ENCODE data around the gene DOCK7. TPM values are rescaled to one million over a fixed set of nuclear protein-coding genes. Genes with fewer than 3 reads are reported as not detected.
"Not testable (repeated sequence)": the region's sequence is repeated elsewhere in the genome, so short reads cannot be mapped to it uniquely, and the experiment has no call there.

Gene DOCK7
- polyA plus RNA-seq, 1 experiment, result 79.6 TPM

DNA sequence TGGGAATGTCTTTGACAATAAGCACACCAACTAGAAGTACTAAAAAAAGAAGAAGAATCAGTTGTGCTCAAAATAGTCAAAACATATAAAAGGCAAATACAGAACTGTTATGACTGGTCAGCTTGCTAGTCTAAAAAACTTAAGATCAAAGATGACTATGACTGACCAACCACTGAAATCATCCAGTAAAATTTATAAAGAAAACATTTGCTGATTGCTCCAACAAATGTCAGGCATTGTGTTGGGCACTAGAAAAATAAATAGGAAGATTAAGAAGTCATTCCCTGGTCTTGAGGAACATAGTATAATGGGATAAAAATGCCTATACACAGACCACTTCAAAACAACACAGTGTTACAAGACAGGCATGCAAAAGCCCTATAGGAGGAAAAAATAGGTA, 100.2 kb downstream of the DOCK7 start:
- CTCF ChIA-PET, result no interaction called here
- TF ChIP-seq, protein P1, sequence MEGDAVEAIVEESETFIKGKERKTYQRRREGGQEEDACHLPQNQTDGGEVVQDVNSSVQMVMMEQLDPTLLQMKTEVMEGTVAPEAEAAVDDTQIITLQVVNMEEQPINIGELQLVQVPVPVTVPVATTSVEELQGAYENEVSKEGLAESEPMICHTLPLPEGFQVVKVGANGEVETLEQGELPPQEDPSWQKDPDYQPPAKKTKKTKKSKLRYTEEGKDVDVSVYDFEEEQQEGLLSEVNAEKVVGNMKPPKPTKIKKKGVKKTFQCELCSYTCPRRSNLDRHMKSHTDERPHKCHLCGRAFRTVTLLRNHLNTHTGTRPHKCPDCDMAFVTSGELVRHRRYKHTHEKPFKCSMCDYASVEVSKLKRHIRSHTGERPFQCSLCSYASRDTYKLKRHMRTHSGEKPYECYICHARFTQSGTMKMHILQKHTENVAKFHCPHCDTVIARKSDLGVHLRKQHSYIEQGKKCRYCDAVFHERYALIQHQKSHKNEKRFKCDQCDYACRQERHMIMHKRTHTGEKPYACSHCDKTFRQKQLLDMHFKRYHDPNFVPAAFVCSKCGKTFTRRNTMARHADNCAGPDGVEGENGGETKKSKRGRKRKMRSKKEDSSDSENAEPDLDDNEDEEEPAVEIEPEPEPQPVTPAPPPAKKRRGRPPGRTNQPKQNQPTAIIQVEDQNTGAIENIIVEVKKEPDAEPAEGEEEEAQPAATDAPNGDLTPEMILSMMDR (IDR thresholded peaks at IDR 0.05; ENCODE audit: low read depth, low read length), result no peak

DNA sequence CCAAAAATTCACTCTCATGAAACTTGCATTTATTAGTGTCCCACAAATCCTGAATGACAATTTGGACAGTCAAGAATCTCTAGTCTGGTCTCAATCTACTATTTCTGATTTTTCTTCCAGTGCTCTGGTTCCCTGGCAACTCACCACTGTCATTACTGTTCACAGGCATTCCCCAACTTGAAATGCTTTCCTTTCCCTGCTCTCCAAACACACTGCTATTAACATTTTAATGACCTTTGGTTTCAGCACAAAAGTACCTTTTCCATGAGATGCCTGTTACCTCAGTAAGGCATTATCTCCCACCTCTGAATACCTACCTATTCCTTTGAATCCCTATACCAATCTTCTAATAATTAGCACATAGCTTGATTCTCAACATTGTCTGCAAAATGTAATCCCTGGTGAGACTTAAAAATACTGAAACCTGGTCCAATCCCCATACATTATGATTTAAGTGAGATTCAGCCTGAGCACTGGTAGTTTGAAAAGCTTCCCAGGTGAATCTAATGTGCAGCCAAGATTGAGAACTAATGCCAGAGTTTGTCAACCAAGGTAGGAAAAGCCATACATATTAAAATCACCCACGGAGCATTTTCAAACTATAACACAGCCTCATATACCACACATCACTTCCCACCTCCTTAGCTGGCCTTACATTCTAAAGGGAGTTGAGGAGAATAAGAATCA, 102.6 kb downstream of the DOCK7 start:
- no peak for DNase-seq (ENCODE audit: low read depth, low spot score)
- Histone ChIP-seq H3K27me3 (ENCODE audit: control insufficient read depth, insufficient read depth, low read length) (no peaks in the 10 kb centered on the region), H3K9me3 (ENCODE audit: control insufficient read depth, insufficient read depth, low read length) (no peaks in the 10 kb centered on the region), H3K4me3 (ENCODE audit: low read depth, low read length) (no peak overlapping the region), H3K27ac (ENCODE audit: low read depth, low read length) (no peak overlapping the region)
- POLR2A ChIA-PET, result no interaction called here
- TF ChIP-seq, protein P1 (IDR thresholded peaks at IDR 0.05; ENCODE audit: low read depth, low read length), result no peak
- CTCF ChIA-PET, result no interaction called here

More for the DNA sequence above, 100.2 kb downstream of the DOCK7 start:
- Histone ChIP-seq H3K27ac (ENCODE audit: low read depth, low read length) (no peak overlapping the region), H3K9me3 (ENCODE audit: control insufficient read depth, insufficient read depth, low read length) (no peaks in the 10 kb centered on the region), H3K4me3 (ENCODE audit: low read depth, low read length) (no peak overlapping the region), H3K27me3 (ENCODE audit: control insufficient read depth, insufficient read depth, low read length) (no peaks in the 10 kb centered on the region)
- POLR2A ChIA-PET, result no interaction called here
- DNase-seq (ENCODE audit: low read depth, low spot score), result peak; percentile 0

DNA sequence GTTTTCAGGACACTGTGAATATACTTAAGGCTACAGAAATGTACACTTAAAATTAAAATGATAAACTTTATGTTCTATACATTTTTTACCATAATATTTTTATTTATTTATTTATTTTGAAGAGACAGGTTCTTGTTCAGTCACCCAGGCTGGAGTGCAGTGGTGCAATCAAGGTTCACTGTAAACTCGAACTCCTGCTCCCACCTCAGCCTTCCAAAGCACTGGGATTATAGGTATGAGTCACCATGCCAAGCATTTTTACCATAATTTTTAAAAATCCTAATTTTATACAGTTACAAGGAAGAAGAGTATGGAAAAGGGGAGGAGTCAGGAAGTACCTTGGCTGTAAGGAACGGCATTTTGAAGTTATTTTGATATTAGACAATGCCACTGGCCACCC, 114.5 kb downstream of the DOCK7 start:
- DNase-seq (ENCODE audit: low read depth, low spot score), result no peak
- Histone ChIP-seq H3K27ac (ENCODE audit: low read depth, low read length) (no peak overlapping the region), H3K4me3 (ENCODE audit: low read depth, low read length) (no peak overlapping the region), H3K9me3 (ENCODE audit: control insufficient read depth, insufficient read depth, low read length) (no peaks in the 10 kb centered on the region), H3K27me3 (ENCODE audit: control insufficient read depth, insufficient read depth, low read length) (no peaks in the 10 kb centered on the region)
- TF ChIP-seq, protein P1 (IDR thresholded peaks at IDR 0.05; ENCODE audit: low read depth, low read length), result no peak
- ChIA-PET CTCF (no interaction called here), POLR2A (no interaction called here)

DNA sequence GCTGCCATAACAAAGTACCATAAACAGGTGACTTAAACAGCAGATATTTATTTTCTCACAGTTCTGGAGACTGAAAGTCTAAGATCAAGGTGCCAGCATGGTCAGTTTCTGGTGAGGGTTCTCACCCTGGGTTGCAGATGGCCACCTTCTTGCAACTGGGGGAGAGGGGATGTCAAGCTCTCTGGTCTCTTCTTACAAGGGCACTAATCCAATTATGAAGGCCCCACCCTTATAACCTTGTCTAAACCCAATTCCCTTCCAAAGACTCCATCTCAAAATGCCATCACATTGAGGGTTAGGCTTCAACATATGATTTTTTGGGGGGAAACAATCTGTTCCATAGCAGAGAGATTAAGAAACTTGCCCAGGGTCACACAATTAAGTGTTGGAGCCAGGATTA, 115.7 kb downstream of the DOCK7 start:
- TF ChIP-seq, protein P1 (IDR thresholded peaks at IDR 0.05; ENCODE audit: low read depth, low read length), result no peak
- POLR2A ChIA-PET, result no interaction called here
- CTCF ChIA-PET, result no interaction called here
- Histone ChIP-seq H3K27ac (ENCODE audit: low read depth, low read length) (no peak overlapping the region), H3K27me3 (ENCODE audit: control insufficient read depth, insufficient read depth, low read length) (no peaks in the 10 kb centered on the region), H3K9me3 (ENCODE audit: control insufficient read depth, insufficient read depth, low read length) (no peaks in the 10 kb centered on the region), H3K4me3 (ENCODE audit: low read depth, low read length) (no peak overlapping the region)
- DNase-seq (ENCODE audit: low read depth, low spot score), result no peak

DNA sequence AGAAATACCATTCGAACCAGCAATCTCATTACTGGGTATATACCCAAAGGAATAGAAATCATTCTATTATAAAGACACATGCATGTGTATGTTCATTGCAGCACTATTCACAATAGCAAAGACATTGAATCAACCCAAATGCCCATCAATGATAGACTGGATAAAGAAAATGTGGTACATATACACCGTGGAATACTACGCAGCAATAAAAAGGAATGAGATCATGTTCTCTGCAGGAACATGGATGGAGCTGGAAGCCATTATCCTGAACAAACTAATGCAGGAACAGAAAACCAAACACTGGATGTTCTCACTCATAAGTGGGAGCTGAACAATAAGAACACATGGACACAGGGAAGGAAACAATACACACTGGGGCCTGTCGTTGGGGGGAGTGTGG, 116.7 kb downstream of the DOCK7 start:
- H3K9me3 ChIP-seq (ENCODE audit: control insufficient read depth, insufficient read depth, low read length); H3K27me3 ChIP-seq (ENCODE audit: control insufficient read depth, insufficient read depth, low read length); POLR2A ChIA-PET; H3K27ac ChIP-seq (ENCODE audit: low read depth, low read length); CTCF ChIA-PET; H3K4me3 ChIP-seq (ENCODE audit: low read depth, low read length); DNase-seq (ENCODE audit: low read depth, low spot score): not testable (repeated sequence)

DNA sequence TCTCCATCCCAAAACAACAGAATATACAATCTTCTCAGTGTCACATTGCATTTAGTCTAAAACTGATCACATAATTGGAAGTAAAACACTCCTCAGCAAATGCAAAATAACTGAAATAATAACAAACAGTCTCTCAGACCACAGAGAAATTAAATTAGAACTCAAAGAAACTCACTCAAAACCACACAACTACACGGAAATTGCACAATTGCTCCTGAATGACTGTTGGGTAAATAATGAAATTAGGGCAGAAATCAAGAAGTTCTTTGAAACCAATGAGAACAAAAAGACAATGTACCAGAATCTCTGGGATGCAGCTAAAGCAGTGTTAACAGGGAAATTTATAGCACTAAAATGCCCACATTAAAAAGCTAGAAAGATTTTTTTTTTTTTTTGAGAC, 120.3 kb downstream of the DOCK7 start:
- POLR2A ChIA-PET, result not testable (repeated sequence)
- CTCF ChIA-PET, result interaction anchor here (1.0 kb wide), 1 partner anchor 44 kb away, joined by 3 read pairs; no protein-coding TSS in a partner anchor

DNA sequence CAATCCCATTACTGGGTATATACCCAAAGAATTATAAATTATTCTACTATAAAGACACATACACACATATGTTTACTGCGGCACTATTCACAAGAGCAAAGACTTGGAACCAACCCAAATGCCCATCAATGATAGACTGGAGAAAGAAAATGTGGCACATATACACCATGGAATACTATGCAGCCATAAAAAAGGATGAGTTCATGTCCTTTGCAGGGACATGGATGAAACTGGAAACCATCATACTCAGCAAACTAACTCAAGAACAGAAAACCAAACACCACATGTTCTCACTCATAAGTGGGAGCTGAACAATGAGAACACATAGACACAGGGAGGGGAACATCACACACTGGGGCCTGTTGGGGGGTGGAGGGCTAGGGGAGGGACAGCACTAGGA, 121.0 kb downstream of the DOCK7 start:
- DNase-seq (ENCODE audit: low read depth, low spot score); H3K4me3 ChIP-seq (ENCODE audit: low read depth, low read length); H3K9me3 ChIP-seq (ENCODE audit: control insufficient read depth, insufficient read depth, low read length); H3K27me3 ChIP-seq (ENCODE audit: control insufficient read depth, insufficient read depth, low read length); H3K27ac ChIP-seq (ENCODE audit: low read depth, low read length); POLR2A ChIA-PET: not testable (repeated sequence)
- CTCF ChIA-PET, result interaction anchor here (0.5 kb wide), 1 partner anchor 77 kb away, joined by 5 read pairs; no protein-coding TSS in a partner anchor

More for the DNA sequence above, 120.3 kb downstream of the DOCK7 start:
- H3K27ac ChIP-seq (ENCODE audit: low read depth, low read length); DNase-seq (ENCODE audit: low read depth, low spot score); H3K4me3 ChIP-seq (ENCODE audit: low read depth, low read length); H3K27me3 ChIP-seq (ENCODE audit: control insufficient read depth, insufficient read depth, low read length); H3K9me3 ChIP-seq (ENCODE audit: control insufficient read depth, insufficient read depth, low read length): not testable (repeated sequence)

Measured in AG04450 (cell line).